H9 (cell line): ENCODE measurements around the gene ZNF341. TPM values are rescaled to one million over a fixed set of nuclear protein-coding genes. Genes with fewer than 3 reads are reported as not detected.

Experiments
- DNase-seq: peaks from one replicate; pipeline ENCODE4 v3.0.0-alpha.2; 2017
- H2AFZ ChIP-seq: one replicate; pipeline ENCODE4 v1.6.1; 2013; ENCODE audit warnings: mild to moderate bottlenecking, low read length, control low read depth, moderate library complexity
- H2AK5ac ChIP-seq: 2 replicates; pipeline ENCODE4 v1.6.1; 2013; ENCODE audit warnings: low read length, control low read depth, mixed read lengths; ENCODE audit not compliant: insufficient read length
- H2BK120ac ChIP-seq: one replicate; pipeline ENCODE4 v1.6.1; 2013; ENCODE audit warnings: low read depth, mild to moderate bottlenecking, low read length, control low read depth, inconsistent platforms; ENCODE audit not compliant: poor library complexity, severe bottlenecking
- H2BK12ac ChIP-seq: 2 replicates; pipeline ENCODE4 v1.6.1; 2013; ENCODE audit warnings: low read length, control low read depth, mixed read lengths, low read depth; ENCODE audit not compliant: insufficient read length
- H2BK15ac ChIP-seq: 2 replicates; pipeline ENCODE4 v1.6.1; 2013; ENCODE audit warnings: low read depth, low read length, control low read depth
- H2BK20ac ChIP-seq: one replicate; pipeline ENCODE4 v1.6.1; 2013; ENCODE audit warnings: low read depth, mild to moderate bottlenecking, low read length, control low read depth, inconsistent platforms; ENCODE audit not compliant: poor library complexity, severe bottlenecking
- H2BK5ac ChIP-seq: 2 replicates; pipeline ENCODE4 v1.6.1; 2013; ENCODE audit warnings: low read length, control low read depth, mixed read lengths; ENCODE audit not compliant: insufficient read length
- H3K14ac ChIP-seq: 2 replicates; pipeline ENCODE4 v1.6.1; 2013; ENCODE audit warnings: low read length, control low read depth; ENCODE audit not compliant: insufficient read depth
- H3K18ac ChIP-seq: 2 replicates; pipeline ENCODE4 v1.6.1; 2013; ENCODE audit warnings: low read depth, mild to moderate bottlenecking, mixed read lengths, low read length, control low read depth; ENCODE audit not compliant: insufficient read length
- H3K23ac ChIP-seq: 2 replicates; pipeline ENCODE4 v1.6.1; 2013; ENCODE audit warnings: low read length, control low read depth, mixed read lengths, low read depth; ENCODE audit not compliant: insufficient read length
- H3K23me2 ChIP-seq: 2 replicates; pipeline ENCODE4 v1.6.1; 2013; ENCODE audit warnings: low read depth, mild to moderate bottlenecking, mixed read lengths, low read length, control low read depth; ENCODE audit not compliant: insufficient read length, poor library complexity, severe bottlenecking
- H3K27ac ChIP-seq: 2 replicates; pipeline ENCODE4 v1.5.1; 2013; ENCODE audit warnings: low read length, control low read depth, mixed read lengths, low read depth; ENCODE audit not compliant: insufficient read length
- H3K27me3 ChIP-seq: 2 replicates; pipeline ENCODE4 v1.6.1; 2013; ENCODE audit warnings: low read length, control low read depth, inconsistent platforms; ENCODE audit not compliant: insufficient read depth
- H3K4ac ChIP-seq: 2 replicates; pipeline ENCODE4 v1.6.1; 2013; ENCODE audit warnings: low read depth, mild to moderate bottlenecking, control low read depth, inconsistent platforms, low read length, moderate library complexity
- H3K4me1 ChIP-seq: 2 replicates; pipeline ENCODE4 v1.6.1; 2013; ENCODE audit warnings: low read length, control low read depth, inconsistent platforms; ENCODE audit not compliant: insufficient read depth
- H3K4me2 ChIP-seq: 2 replicates; pipeline ENCODE4 v1.6.1; 2013; ENCODE audit warnings: low read length, control low read depth, mixed read lengths; ENCODE audit not compliant: insufficient read length, insufficient read depth
- H3K56ac ChIP-seq: 2 replicates; pipeline ENCODE4 v1.6.1; 2013; ENCODE audit warnings: low read depth, mild to moderate bottlenecking, mixed read lengths, low read length, control low read depth; ENCODE audit not compliant: insufficient read length
- H3K79me1 ChIP-seq: 2 replicates; pipeline ENCODE4 v1.6.1; 2013; ENCODE audit warnings: low read depth, mild to moderate bottlenecking, moderate library complexity, low read length, control low read depth, inconsistent platforms; ENCODE audit not compliant: insufficient read depth, poor library complexity, severe bottlenecking
- H3K79me2 ChIP-seq: 2 replicates; pipeline ENCODE4 v1.6.1; 2013; ENCODE audit warnings: low read length, control low read depth, inconsistent platforms; ENCODE audit not compliant: insufficient read depth
- H3K9ac ChIP-seq: 2 replicates; pipeline ENCODE4 v1.6.1; 2013; ENCODE audit warnings: low read length, control low read depth, mixed read lengths; ENCODE audit not compliant: insufficient read length; ENCODE audit errors: extremely low read depth
- H3K9me3 ChIP-seq: one replicate; pipeline ENCODE4 v1.6.1; 2013; ENCODE audit warnings: low read depth, low read length, inconsistent platforms; ENCODE audit not compliant: control insufficient read depth
- H3T11ph ChIP-seq: one replicate; pipeline ENCODE4 v1.6.1; 2013; ENCODE audit warnings: mild to moderate bottlenecking, low read length, control low read depth, inconsistent platforms
- H4K20me1 ChIP-seq: one replicate; pipeline ENCODE4 v1.6.1; 2013; ENCODE audit not compliant: control insufficient read depth, insufficient read length, insufficient read depth
- H4K5ac ChIP-seq: 2 replicates; pipeline ENCODE4 v1.6.1; 2013; ENCODE audit warnings: low read depth, mild to moderate bottlenecking, mixed read lengths, low read length, control low read depth; ENCODE audit not compliant: insufficient read length
- H4K8ac ChIP-seq: replicated peaks from 2 replicates; pipeline ENCODE4 v1.6.1; 2013; ENCODE audit warnings: low read length, control low read depth, mixed read lengths, low read depth; ENCODE audit not compliant: insufficient read length
- H4K91ac ChIP-seq: 2 replicates; pipeline ENCODE4 v1.6.1; 2013; ENCODE audit warnings: low read depth, mild to moderate bottlenecking, moderate library complexity, mixed read lengths, low read length, control low read depth; ENCODE audit not compliant: insufficient read length
- H3K27ac Mint-ChIP-seq, 3 experiments: 2 replicates in 2 of 3; 3 replicates in 1 of 3; pipeline ENCODE4 v1.8.0; 2020 to 2021; ENCODE audit warnings: mixed read lengths in 3 of 3, mild to moderate bottlenecking in 1 of 3, moderate library complexity in 1 of 3
- H3K27me3 Mint-ChIP-seq: 2 replicates; pipeline ENCODE4 v1.8.0; 2021; ENCODE audit warnings: low read depth, mild to moderate bottlenecking, moderate library complexity, mixed read lengths
- H3K36me3 Mint-ChIP-seq, 3 experiments: 2 replicates in 2 of 3; 3 replicates in 1 of 3; pipeline ENCODE4 v1.8.0; 2020 to 2021; ENCODE audit warnings: low read depth in 3 of 3, mixed read lengths in 3 of 3; ENCODE audit not compliant: insufficient read depth in 1 of 3
- H3K4me1 Mint-ChIP-seq, 2 experiments: 2 replicates each; pipeline ENCODE4 v1.8.0; 2020; ENCODE audit warnings: mixed read lengths in 2 of 2
- H3K4me3 Mint-ChIP-seq, 2 experiments: 2 replicates in 1 of 2; 3 replicates in 1 of 2; pipeline ENCODE4 v1.8.0; 2020 to 2021; ENCODE audit warnings: mild to moderate bottlenecking in 2 of 2, mixed read lengths in 2 of 2, moderate library complexity in 1 of 2
- H3K9me3 Mint-ChIP-seq, 2 experiments: 2 replicates in 1 of 2; 3 replicates in 1 of 2; pipeline ENCODE4 v1.8.0; 2020; ENCODE audit warnings: mild to moderate bottlenecking in 2 of 2, mixed read lengths in 2 of 2, moderate library complexity in 1 of 2
- CTCF ChIP-seq: fragments of 200-600 bp; sonication (generic); conservative IDR thresholded peaks from 3 replicates; pipeline ENCODE4 v1.8.0; 2021; ENCODE audit warnings: antibody characterized with exemption, mild to moderate bottlenecking
- WGBS: extraction: QIAGEN DNeasy Blood & Tissue Kit; methylation state at CpG from one replicate; pipeline ENCODE4 v1.1.7; 2013; ENCODE audit warnings: missing lambda C conversion rate, low lambda C conversion rate, mixed read lengths; ENCODE audit not compliant: insufficient read length; ENCODE audit errors: extremely low coverage; 5-methylcytosine and 5-hydroxymethylcytosine counted together
- total RNA-seq: library from RNA; stranded (reverse); gene quantifications from 2 replicates; pipeline ENCODE4 v1.2.1, GENCODE V29; 2021

The ZNF341 gene
- total RNA-seq, 1 experiment from 2014 or later, result 5.2 TPM

GRCh38 chr20:33733654-33734576 lies 2.1 kb downstream of the ZNF341 start:
- no peak overlapping the region for H3K27ac ChIP-seq
- H3K4me3 Mint-ChIP-seq, result peak overlapping the region in 1 of 2 experiments; percentile 41; a peak in 4 of 5 replicates
- H2BK20ac ChIP-seq, result no peak overlapping the region
- no peak overlapping the region for H3K4ac ChIP-seq
- no peaks in the 10 kb centered on the region for H4K20me1 ChIP-seq
- H3K9me3 ChIP-seq, result peaks cover 5% of the 10 kb centered on the region
- no peak overlapping the region for H3K9ac ChIP-seq
- peaks cover 26% of the 10 kb centered on the region in 2 experiments for H3K4me1 Mint-ChIP-seq
- no peaks in the 10 kb centered on the region for H3K79me2 ChIP-seq
- no peak overlapping the region for H2AK5ac ChIP-seq
- WGBS, result no CpG with 5 or more reads among the region's 6 CpGs
- no peak overlapping the region for H2BK15ac ChIP-seq
- no peak overlapping the region for H2BK5ac ChIP-seq
- DNase-seq, result no peak
- no peak overlapping the region for H2BK120ac ChIP-seq
- H4K91ac ChIP-seq, result no peak overlapping the region
- H3T11ph ChIP-seq, result no peak overlapping the region
- H3K9me3 Mint-ChIP-seq, result peaks cover 17 to 21% of the 10 kb centered on the region in 2 experiments
- H3K18ac ChIP-seq, result no peak overlapping the region
- H3K4me2 ChIP-seq, result no peak overlapping the region
- no peak overlapping the region for H4K8ac ChIP-seq
- no peak for TF ChIP-seq CTCF
- H2AFZ ChIP-seq, result no peak overlapping the region
- no peaks in the 10 kb centered on the region for H3K4me1 ChIP-seq
- peaks cover 6% of the 10 kb centered on the region for H3K27me3 Mint-ChIP-seq
- no peak overlapping the region for H2BK12ac ChIP-seq
- peak overlapping the region; percentile 4; the same call in 1 of the 2 replicates for H3K14ac ChIP-seq
- no peak overlapping the region for H3K56ac ChIP-seq
- no peak overlapping the region for H3K23ac ChIP-seq
- peaks cover 8% of the 10 kb centered on the region for H3K23me2 ChIP-seq
- H3K36me3 Mint-ChIP-seq, result peaks cover 17 to 28% (median 22%) of the 10 kb centered on the region in 3 experiments
- no peak overlapping the region for H4K5ac ChIP-seq
- H3K27me3 ChIP-seq, result no peaks in the 10 kb centered on the region
- H3K79me1 ChIP-seq, result no peaks in the 10 kb centered on the region
- H3K27ac Mint-ChIP-seq, result peak overlapping the region; percentile 12 to 40 (median 23); a peak in 6 of 7 replicates
